ENCODE measurements around the gene LAMTOR5.
"Not testable (repeated sequence)": the region's sequence is repeated elsewhere in the genome, so short reads cannot be mapped to it uniquely, and the experiment has no call there.

- TF ChIP-seq CTCF (IDR thresholded peaks at IDR 0.05); POLR2AphosphoS5 (IDR thresholded peaks at IDR 0.05; ENCODE audit: low read depth, low read length); YY1 (IDR thresholded peaks at IDR 0.05; ENCODE audit: low read depth); FOXM1 (IDR thresholded peaks at IDR 0.05; ENCODE audit: low read depth); TCF12 (IDR thresholded peaks at IDR 0.05); RAD21 (IDR thresholded peaks at IDR 0.05; ENCODE audit: low read length): not testable (repeated sequence)
These were observed 1.1 kb downstream of the LAMTOR5 start for GRCh38 chr1:110406407-110406806.
